Fibroblast of lung (primary cell): Measurements from ENCODE around the gene POU2F2. TPM values are rescaled to one million over a fixed set of nuclear protein-coding genes. Genes with fewer than 3 reads are reported as not detected.

ENCODE experiments used
- DNase-seq, 2 donors: peaks; one replicate each; pipeline versions ENCODE4 v3.0.0 to v3.0.0-alpha.2; 2010; ENCODE audit warnings: low read depth in 2 of 2
- H2AFZ ChIP-seq: 2 replicates; pipeline ENCODE4 v1.5.1; 2012; ENCODE audit warnings: low read length, control low read depth, inconsistent platforms
- H3K27ac ChIP-seq: 2 replicates; pipeline ENCODE4 v1.5.1; 2011; ENCODE audit warnings: low read length, control low read depth; ENCODE audit not compliant: insufficient read depth
- H3K27me3 ChIP-seq: 2 replicates; pipeline ENCODE4 v1.5.1; 2011; ENCODE audit warnings: mild to moderate bottlenecking, low read length; ENCODE audit not compliant: control insufficient read depth, insufficient read depth
- H3K36me3 ChIP-seq: 2 replicates; pipeline ENCODE4 v1.5.1; 2011; ENCODE audit warnings: low read length; ENCODE audit not compliant: control insufficient read depth, insufficient read depth
- H3K4me1 ChIP-seq: 2 replicates; pipeline ENCODE4 v1.5.1; 2011; ENCODE audit warnings: low read length; ENCODE audit not compliant: control insufficient read depth, insufficient read depth; ENCODE audit errors: extremely low read depth
- H3K4me2 ChIP-seq: 2 replicates; pipeline ENCODE4 v1.5.1; 2011; ENCODE audit warnings: low read length, control low read depth; ENCODE audit not compliant: insufficient read depth; ENCODE audit errors: extremely low read depth
- H3K4me3 ChIP-seq, 4 experiments: fragments of 200-600 bp in 1 of 4; sonication (generic) in 1 of 4; replicated peaks in 1 of 4; 2 replicates each; pipeline ENCODE4 v1.5.1; 2011 to 2016; ENCODE audit warnings: low read length in 4 of 4, low read depth in 3 of 4, mild to moderate bottlenecking in 3 of 4, control low read depth in 2 of 4, inconsistent platforms in 1 of 4, mixed read lengths in 1 of 4; ENCODE audit not compliant: insufficient read depth in 1 of 4; ENCODE audit errors: control extremely low read depth in 1 of 4
- H3K79me2 ChIP-seq: 2 replicates; pipeline ENCODE4 v1.5.1; 2012; ENCODE audit warnings: mild to moderate bottlenecking, low read length, inconsistent platforms; ENCODE audit not compliant: control insufficient read depth, insufficient read depth
- H3K9ac ChIP-seq: 2 replicates; pipeline ENCODE4 v1.5.1; 2011; ENCODE audit warnings: mild to moderate bottlenecking, low read length, control low read depth; ENCODE audit not compliant: insufficient read depth
- H3K9me3 ChIP-seq: 2 replicates; pipeline ENCODE4 v1.5.1; 2012; ENCODE audit warnings: low read depth, low read length; ENCODE audit not compliant: control insufficient read depth, insufficient read depth
- H4K20me1 ChIP-seq: 2 replicates; pipeline ENCODE4 v1.5.1; 2011; ENCODE audit warnings: low read length; ENCODE audit not compliant: control insufficient read depth, insufficient read depth; ENCODE audit errors: extremely low read depth
- EZH2 ChIP-seq: IDR thresholded peaks from 2 replicates; pipeline ENCODE4 v1.5.1; 2012; ENCODE audit warnings: low read length, control low read depth, mild to moderate bottlenecking; ENCODE audit errors: missing control alignments
- polyA plus RNA-seq, 2 donors: library from polyadenylated mRNA; depleted of rRNA in 1 of 2; stranded (reverse) in 1 of 2; unstranded in 1 of 2; fragments of >200 nt; gene quantifications; 2 replicates each; pipeline ENCODE4 v1.2.1, GENCODE V29; 2011 to 2012; ENCODE audit warnings: missing spikeins in 1 of 2
- total RNA-seq: library from RNA; depleted of rRNA; stranded (reverse); fragments of >200 nt; gene quantifications from 2 replicates; pipeline ENCODE4 v1.2.1, GENCODE V29; 2014
- TF ChIP-seq, protein P1 (sequence below), 2 donors: IDR thresholded peaks in 1 of 2; conservative IDR thresholded peaks in 1 of 2; 1 replicate in 1 of 2; 2 replicates in 1 of 2; pipeline ENCODE4 v1.5.1; 2011 to 2012; ENCODE audit warnings: low read length in 2 of 2, control low read depth in 1 of 2, inconsistent platforms in 1 of 2, low read depth in 1 of 2, mild to moderate bottlenecking in 1 of 2

The POU2F2 gene
- total and polyA plus RNA-seq, 2 donors (not counting 1 experiment from before 2014, with no cell fraction given) = 0.17 to 0.31 TPM

DNA sequence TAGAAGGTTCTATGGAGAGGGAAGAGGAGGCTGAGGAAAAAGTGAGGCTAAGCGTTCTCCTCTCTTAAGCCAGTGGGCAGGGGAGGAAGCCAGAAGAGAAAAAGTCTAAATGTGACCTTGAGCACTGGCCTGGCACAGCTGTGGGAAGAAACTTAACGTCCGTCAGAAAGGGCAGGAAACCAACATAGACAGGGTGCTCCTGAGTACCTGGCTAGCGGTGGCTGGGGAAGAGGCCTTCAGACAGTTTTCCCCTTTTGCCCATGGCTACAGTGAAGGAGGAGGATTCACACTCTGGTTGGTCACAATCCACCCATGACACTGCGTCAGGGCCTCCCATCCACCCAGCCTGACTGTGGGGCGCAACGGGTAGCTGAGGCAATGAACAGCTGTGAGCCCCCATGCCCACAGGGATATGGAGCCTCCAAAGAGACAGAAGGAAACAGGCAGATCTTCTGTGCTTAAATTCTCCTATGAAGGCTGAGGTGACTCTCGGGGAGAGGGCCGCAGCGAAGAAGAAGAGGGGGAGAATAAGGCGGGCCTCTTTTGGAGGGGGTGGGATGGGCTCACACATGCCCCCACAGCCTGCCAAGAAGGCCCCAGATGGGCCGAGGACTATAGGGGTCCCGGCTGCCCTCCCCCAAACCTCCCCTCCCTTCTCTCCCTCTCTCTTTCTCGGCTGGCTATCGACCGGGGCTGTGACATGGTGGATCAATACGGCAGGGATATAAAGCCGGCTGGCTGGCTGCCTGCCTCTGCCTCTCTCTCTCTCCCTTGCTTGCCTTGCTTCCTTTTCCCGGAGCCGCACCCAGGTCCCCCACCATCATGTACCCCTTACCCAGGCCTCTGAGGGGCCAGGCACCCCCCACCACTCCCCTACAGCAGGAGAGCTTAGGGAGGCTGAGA lies 19.8 kb upstream of the POU2F2 start:
- DNase-seq = no peak
- Histone ChIP-seq H2AFZ (no peak overlapping the region), H3K27me3 (peaks cover 70% of the 10 kb centered on the region), H3K4me1 (no peaks in the 10 kb centered on the region), H3K4me2 (no peak overlapping the region), H3K9me3 (no peaks in the 10 kb centered on the region), H3K36me3 (no peaks in the 10 kb centered on the region), H3K27ac (no peak overlapping the region), H3K9ac (no peak overlapping the region), H3K79me2 (no peaks in the 10 kb centered on the region), H4K20me1 (no peaks in the 10 kb centered on the region), H3K4me3 (no peak overlapping the region)
- TF ChIP-seq, protein P1, sequence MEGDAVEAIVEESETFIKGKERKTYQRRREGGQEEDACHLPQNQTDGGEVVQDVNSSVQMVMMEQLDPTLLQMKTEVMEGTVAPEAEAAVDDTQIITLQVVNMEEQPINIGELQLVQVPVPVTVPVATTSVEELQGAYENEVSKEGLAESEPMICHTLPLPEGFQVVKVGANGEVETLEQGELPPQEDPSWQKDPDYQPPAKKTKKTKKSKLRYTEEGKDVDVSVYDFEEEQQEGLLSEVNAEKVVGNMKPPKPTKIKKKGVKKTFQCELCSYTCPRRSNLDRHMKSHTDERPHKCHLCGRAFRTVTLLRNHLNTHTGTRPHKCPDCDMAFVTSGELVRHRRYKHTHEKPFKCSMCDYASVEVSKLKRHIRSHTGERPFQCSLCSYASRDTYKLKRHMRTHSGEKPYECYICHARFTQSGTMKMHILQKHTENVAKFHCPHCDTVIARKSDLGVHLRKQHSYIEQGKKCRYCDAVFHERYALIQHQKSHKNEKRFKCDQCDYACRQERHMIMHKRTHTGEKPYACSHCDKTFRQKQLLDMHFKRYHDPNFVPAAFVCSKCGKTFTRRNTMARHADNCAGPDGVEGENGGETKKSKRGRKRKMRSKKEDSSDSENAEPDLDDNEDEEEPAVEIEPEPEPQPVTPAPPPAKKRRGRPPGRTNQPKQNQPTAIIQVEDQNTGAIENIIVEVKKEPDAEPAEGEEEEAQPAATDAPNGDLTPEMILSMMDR (conservative IDR thresholded peaks at IDR 0.05 in 1 of 2, IDR thresholded peaks at IDR 0.05 in 1 of 2; ENCODE audit: low read depth in 1 of 2, low read length in 2 of 2) = no peak
- TF ChIP-seq EZH2 = peak; percentile 51

DNA sequence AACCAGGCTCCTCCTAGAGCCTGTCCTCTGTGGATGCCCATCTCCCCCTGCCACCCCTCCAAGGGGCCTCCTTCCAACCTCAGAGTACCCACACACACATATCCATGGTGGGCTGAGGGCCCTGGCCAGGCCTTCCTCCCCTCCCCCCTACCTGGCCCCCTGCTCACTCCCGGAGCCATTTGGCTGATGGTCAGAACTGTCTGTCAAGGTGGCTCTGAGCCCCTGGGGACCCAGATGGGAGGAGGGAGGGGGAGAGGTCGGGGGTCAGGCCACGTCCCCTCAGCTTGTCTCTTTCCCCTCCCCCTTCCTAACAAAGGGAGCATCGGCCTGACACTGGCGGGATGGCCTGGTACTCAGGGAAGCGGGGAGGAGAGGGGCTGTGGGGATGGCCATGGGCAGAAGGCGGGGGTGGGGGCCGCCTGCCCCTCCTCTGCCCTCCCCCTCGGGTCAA lies 18.7 kb upstream of the POU2F2 start:
- no peaks in the 10 kb centered on the region for H4K20me1 ChIP-seq
- H2AFZ ChIP-seq = no peak overlapping the region
- DNase-seq = no peak
- no peak overlapping the region for H3K4me3 ChIP-seq
- no peaks in the 10 kb centered on the region for H3K79me2 ChIP-seq
- H3K36me3 ChIP-seq = no peaks in the 10 kb centered on the region
- no peak overlapping the region for H3K9ac ChIP-seq
- TF ChIP-seq, protein P1 (conservative IDR thresholded peaks at IDR 0.05 in 1 of 2, IDR thresholded peaks at IDR 0.05 in 1 of 2; ENCODE audit: low read depth in 1 of 2, low read length in 2 of 2) = no peak
- no peak for TF ChIP-seq EZH2
- H3K27me3 ChIP-seq = peaks cover 65% of the 10 kb centered on the region
- no peaks in the 10 kb centered on the region for H3K9me3 ChIP-seq
- no peak overlapping the region for H3K4me2 ChIP-seq
- no peaks in the 10 kb centered on the region for H3K4me1 ChIP-seq
- no peak overlapping the region for H3K27ac ChIP-seq

DNA sequence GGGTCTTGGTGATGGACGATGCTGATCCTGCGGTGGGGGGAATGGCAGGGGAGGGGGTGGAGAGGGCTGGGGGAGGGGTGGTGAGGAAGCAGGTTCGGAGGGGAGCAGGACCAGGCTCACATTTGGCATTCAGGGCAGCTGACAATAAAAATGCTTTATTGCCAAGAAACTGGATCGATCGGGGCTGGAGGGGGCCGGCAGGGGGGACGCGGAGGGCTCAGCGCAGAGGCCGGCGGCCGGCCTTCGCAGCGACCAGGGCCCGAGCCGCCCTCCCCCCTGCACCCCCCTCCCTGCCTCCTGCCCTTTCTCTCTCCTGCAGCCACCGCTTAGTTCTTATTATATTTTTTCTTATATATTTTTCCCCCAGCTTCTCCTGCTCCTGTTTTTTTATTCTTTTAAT lies 18.1 kb upstream of the POU2F2 start:
- H3K4me2 ChIP-seq = no peak overlapping the region
- no peak for DNase-seq
- H4K20me1 ChIP-seq = no peaks in the 10 kb centered on the region

More for the DNA sequence above, 18.1 kb upstream of the POU2F2 start:
- Histone ChIP-seq H3K4me3 (no peak overlapping the region), H3K4me1 (no peaks in the 10 kb centered on the region), H3K27me3 (peaks cover 59% of the 10 kb centered on the region), H3K9me3 (no peaks in the 10 kb centered on the region), H3K36me3 (no peaks in the 10 kb centered on the region), H3K9ac (no peak overlapping the region), H3K79me2 (no peaks in the 10 kb centered on the region), H3K27ac (no peak overlapping the region), H2AFZ (no peak overlapping the region)
- TF ChIP-seq, protein P1 (conservative IDR thresholded peaks at IDR 0.05 in 1 of 2, IDR thresholded peaks at IDR 0.05 in 1 of 2; ENCODE audit: low read depth in 1 of 2, low read length in 2 of 2) = no peak
